Sigmoid colon (tissue), 7 donors: ENCODE data around the gene CHPF. TPM values are rescaled to one million over a fixed set of nuclear protein-coding genes. Genes with fewer than 3 reads are reported as not detected.

Source experiments
- DNase-seq: peaks from one replicate; pipeline ENCODE4 v3.0.0-alpha.2; 2019
- H3K27ac ChIP-seq, 4 donors: fragments of 200-600 bp; sonication (generic); one replicate each; pipeline ENCODE4 v1.5.1; 2016 to 2019; ENCODE audit warnings: mild to moderate bottlenecking in 1 of 4
- H3K27me3 ChIP-seq, 3 donors: fragments of 200-600 bp; sonication (generic); one replicate each; pipeline ENCODE4 v1.5.1; 2019; ENCODE audit warnings: mild to moderate bottlenecking in 1 of 3
- H3K36me3 ChIP-seq, 4 donors: fragments of 200-600 bp; sonication (generic); one replicate each; pipeline ENCODE4 v1.5.1; 2016 to 2019
- H3K4me1 ChIP-seq, 4 donors: fragments of 200-600 bp; sonication (generic); one replicate each; pipeline ENCODE4 v1.5.1; 2017 to 2019
- H3K4me3 ChIP-seq, 4 donors: fragments of 200-600 bp; sonication (generic); one replicate each; pipeline ENCODE4 v1.5.1; 2017 to 2019; ENCODE audit warnings: mild to moderate bottlenecking in 2 of 4, moderate library complexity in 1 of 4
- H3K9me3 ChIP-seq, 4 donors: fragments of 200-600 bp in 3 of 4; sonication (generic) in 3 of 4; one replicate each; pipeline versions ENCODE4 v1.5.1 to v1.6.1; 2013 to 2019
- CTCF ChIP-seq, 4 experiments: fragments of 450-650 bp in 3 of 4; fragments of 200-600 bp in 1 of 4; IDR thresholded peaks; one replicate each; pipeline ENCODE4 v1.5.1; 2016 to 2019; ENCODE audit warnings: antibody characterized with exemption in 4 of 4, mild to moderate bottlenecking in 3 of 4, moderate library complexity in 2 of 4
- EP300 ChIP-seq, 4 donors: sonication (generic); formaldehyde crosslinking; IDR thresholded peaks; one replicate each; pipeline ENCODE4 v1.6.1; 2017; ENCODE audit warnings: antibody characterized with exemption in 4 of 4
- POLR2A ChIP-seq, 2 donors: fragments of 450-650 bp; IDR thresholded peaks; one replicate each; pipeline ENCODE4 v1.6.1; 2016; ENCODE audit warnings: antibody characterized with exemption in 2 of 2, mild to moderate bottlenecking in 2 of 2, moderate library complexity in 2 of 2
- POLR2AphosphoS5 ChIP-seq, 4 donors: sonication (generic); formaldehyde crosslinking; IDR thresholded peaks; one replicate each; pipeline ENCODE4 v1.6.1; 2017; ENCODE audit warnings: antibody characterized with exemption in 4 of 4
- WGBS, 2 donors: extraction: QIAGEN DNeasy Blood & Tissue Kit; methylation state at CpG; one replicate each; pipeline ENCODE4 v1.1.7; 2013; 5-methylcytosine and 5-hydroxymethylcytosine counted together
- intact Hi-C: fragments of 100-400 bp; cut with DNase I; formaldehyde crosslinking; loops from one replicate; pipeline ENCODE4 v1.15.1; 2023
- polyA plus RNA-seq, 3 donors: library from polyadenylated mRNA; stranded (reverse); fragments of 200-250 nt; gene quantifications; one replicate each; pipeline ENCODE4 v1.2.3, GENCODE V29; 2013
- total RNA-seq, 4 donors: library from RNA; depleted of rRNA; stranded (reverse); fragments of >200 nt; gene quantifications; one replicate each; pipeline ENCODE4 v1.1.0, GENCODE V29; 2016
- donor health status: healthy with polysubstance abuse.
- donor health status: Bipolar disorder and iron deficiency.
- donor health status: healthy.

The CHPF gene
- total and polyA plus RNA-seq, 7 donors, result 5.5 to 39.1 (median 21.3) TPM

GRCh38 chr2:219517954-219518778 lies 25.4 kb downstream of the CHPF start:
- Histone ChIP-seq H3K4me1 (peaks cover 0 to 30% (median 26%) of the 10 kb centered on the region in 4 donors), H3K27ac (no peak overlapping the region), H3K9me3 (no peaks in the 10 kb centered on the region), H3K27me3 (peaks cover 0 to 29% (median 4%) of the 10 kb centered on the region in 3 donors), H3K4me3 (no peak overlapping the region), H3K36me3 (no peaks in the 10 kb centered on the region)
- DNase-seq, result no peak
- 52 to 65% methylated on average over 10 of the region's 10 CpGs for WGBS, 2 donors
- intact Hi-C loops, result no loop called here
- TF ChIP-seq EP300 (IDR thresholded peaks at IDR 0.05), result no peak

GRCh38 chr2:219516888-219517287 lies 26.7 kb downstream of the CHPF start:
- Histone ChIP-seq H3K36me3 (no peaks in the 10 kb centered on the region), H3K9me3 (no peaks in the 10 kb centered on the region), H3K27ac (no peak overlapping the region), H3K27me3 (peaks cover 0 to 31% (median 4%) of the 10 kb centered on the region in 3 donors), H3K4me1 (peaks cover 0 to 17% (median 14%) of the 10 kb centered on the region in 4 donors), H3K4me3 (no peak overlapping the region)
- TF ChIP-seq CTCF (IDR thresholded peaks at IDR 0.05), result no peak
- TF ChIP-seq POLR2A (IDR thresholded peaks at IDR 0.05), result no peak
- no peak for TF ChIP-seq EP300 (IDR thresholded peaks at IDR 0.05)
- TF ChIP-seq POLR2AphosphoS5 (IDR thresholded peaks at IDR 0.05), result no peak
- WGBS, 2 donors, result 50 to 59% methylated on average over 7 of the region's 7 CpGs
- intact Hi-C loops, result no loop called here
- DNase-seq, result no peak

- Histone ChIP-seq H3K4me3 (no peak overlapping the region), H3K36me3 (no peaks in the 10 kb centered on the region), H3K27ac (no peak overlapping the region), H3K9me3 (no peaks in the 10 kb centered on the region), H3K27me3 (peaks cover 2 to 39% (median 4%) of the 10 kb centered on the region in 3 donors), H3K4me1 (peaks cover 0 to 9% (median 5%) of the 10 kb centered on the region in 4 donors)
- no peak for TF ChIP-seq EP300 (IDR thresholded peaks at IDR 0.05)
- no peak for TF ChIP-seq POLR2AphosphoS5 (IDR thresholded peaks at IDR 0.05)
- TF ChIP-seq POLR2A (IDR thresholded peaks at IDR 0.05), result no peak
- TF ChIP-seq CTCF (IDR thresholded peaks at IDR 0.05), result no peak
- 48 to 69% methylated on average over 17 of the region's 17 CpGs for WGBS, 2 donors
- intact Hi-C loops, result no loop called here
- DNase-seq, result no peak
Measured at GRCh38 chr2:219515874-219516629, 27.6 kb downstream of the CHPF start.

GRCh38 chr2:219514836-219515235 lies 28.8 kb downstream of the CHPF start:
- no peaks in the 10 kb centered on the region for H3K9me3 ChIP-seq
- H3K4me3 ChIP-seq, result no peak overlapping the region
- intact Hi-C loops, result no loop called here
- WGBS, 2 donors, result 87 to 91% methylated on average over 21 of the region's 21 CpGs
- no peak overlapping the region for H3K27ac ChIP-seq
- no peak for DNase-seq
- TF ChIP-seq POLR2AphosphoS5 (IDR thresholded peaks at IDR 0.05), result no peak
- TF ChIP-seq EP300 (IDR thresholded peaks at IDR 0.05), result no peak
- TF ChIP-seq POLR2A (IDR thresholded peaks at IDR 0.05), result no peak
- no peak for TF ChIP-seq CTCF (IDR thresholded peaks at IDR 0.05)
- H3K27me3 ChIP-seq, result peaks cover 6 to 50% (median 9%) of the 10 kb centered on the region in 3 donors
- no peaks in the 10 kb centered on the region for H3K36me3 ChIP-seq
- peaks cover 0 to 13% (median 8%) of the 10 kb centered on the region in 4 donors for H3K4me1 ChIP-seq

- WGBS, 2 donors, result 7 to 8% methylated on average over 31 of the region's 31 CpGs
- Histone ChIP-seq H3K36me3 (no peaks in the 10 kb centered on the region), H3K27me3 (peaks cover 6 to 50% (median 9%) of the 10 kb centered on the region in 3 donors), H3K4me3 (no peak within 1 kb of the TSS), H3K27ac (no peak within 1 kb of the TSS), H3K4me1 (peaks cover 0 to 18% (median 14%) of the 10 kb centered on the region in 4 donors), H3K9me3 (no peaks in the 10 kb centered on the region)
- DNase-seq, result no peak
- no peak for TF ChIP-seq CTCF (IDR thresholded peaks at IDR 0.05)
- no peak for TF ChIP-seq EP300 (IDR thresholded peaks at IDR 0.05)
- no peak for TF ChIP-seq POLR2A (IDR thresholded peaks at IDR 0.05)
- TF ChIP-seq POLR2AphosphoS5 (IDR thresholded peaks at IDR 0.05), result no peak
- intact Hi-C loops, result no loop called here
Measured at GRCh38 chr2:219514196-219514761, 29.3 kb downstream of the CHPF start, which contains the start of gene ASIC4. ASIC4 (plus strand) TSS chr2:219514482; CDS start chr2:219514725, 243 bp downstream.
